Measurements from ENCODE around the gene PRRC2B. TPM values are rescaled to one million over a fixed set of nuclear protein-coding genes. Genes with fewer than 3 reads are reported as not detected.

Gene PRRC2B
- total RNA-seq, 1 experiment from 2014 or later: 200 TPM

GRCh38 chr9:131423171-131423581 lies 29.3 kb downstream of the PRRC2B start:
- intact Hi-C loops (cut with micrococcal nuclease; ENCODE audit: unreplicated experiment) (no loop called here), in situ Hi-C loops (cut with HindIII; ENCODE audit: low pct_unique_long_range_greater_than_20kb, low sequenced_read_pairs) (no loop called here)
- CTCF ChIA-PET: interaction anchor here (0.6 kb wide), 1 partner anchor 32 kb away, joined by 15 read pairs; no protein-coding TSS in a partner anchor
- peaks cover 53% of the 10 kb centered on the region for H3K4me1 ChIP-seq (ENCODE audit: control insufficient read depth, insufficient read depth, low read length)
- no peak for DNase-seq (ENCODE audit: low read depth, low spot score)
- POLR2A ChIA-PET: interaction anchor here (0.5 to 0.6 kb wide), 2 partner anchors 27 to 575 kb away, joined by 3 to 7 read pairs; no protein-coding TSS in a partner anchor
- ATAC-seq: peak; percentile 81
- no TSS peak for BruUV-seq (replicated peaks)
- H3K27ac ChIP-seq (ENCODE audit: low read length): peak overlapping the region; percentile 68
- H3K9me3 ChIP-seq (ENCODE audit: control insufficient read depth, insufficient read depth, low read depth, low read length): no peaks in the 10 kb centered on the region
- TF ChIP-seq SIN3A (IDR thresholded peaks at IDR 0.05; ENCODE audit: borderline replicate concordance, insufficient read depth, low read depth, low read length) (no peak), POLR2AphosphoS5 (IDR thresholded peaks at IDR 0.05; ENCODE audit: low read depth, low read length) (no peak), CTCF (IDR thresholded peaks at IDR 0.05) (no peak), TCF7L2 (IDR thresholded peaks at IDR 0.05; ENCODE audit: low read depth, low read length) (no peak), REST (IDR thresholded peaks at IDR 0.05; ENCODE audit: insufficient read depth in 1 of 2, low read depth in 2 of 2, low read length in 1 of 2) (no peak)
- H3K27me3 ChIP-seq (ENCODE audit: control insufficient read depth, insufficient read depth, low read length): no peaks in the 10 kb centered on the region
- no peaks in the 10 kb centered on the region for H3K36me3 ChIP-seq (ENCODE audit: control insufficient read depth, insufficient read depth, low read length)
- peak overlapping the region in 1 of 2 experiments; percentile 16; a peak in 2 of 4 replicates for H3K4me3 ChIP-seq (ENCODE audit: low read depth in 2 of 2, low read length in 2 of 2)

GRCh38 chr9:131426545-131426944 lies 32.7 kb downstream of the PRRC2B start:
- BruUV-seq (replicated peaks): no TSS peak
- intact Hi-C loops (cut with micrococcal nuclease; ENCODE audit: unreplicated experiment): no loop called here
- Histone ChIP-seq H3K4me3 (ENCODE audit: low read depth in 2 of 2, low read length in 2 of 2) (no peak overlapping the region), H3K9me3 (ENCODE audit: control insufficient read depth, insufficient read depth, low read depth, low read length) (no peaks in the 10 kb centered on the region), H3K36me3 (ENCODE audit: control insufficient read depth, insufficient read depth, low read length) (no peaks in the 10 kb centered on the region), H3K27me3 (ENCODE audit: control insufficient read depth, insufficient read depth, low read length) (no peaks in the 10 kb centered on the region), H3K27ac (ENCODE audit: low read length) (no peak overlapping the region), H3K4me1 (ENCODE audit: control insufficient read depth, insufficient read depth, low read length) (peaks cover 22% of the 10 kb centered on the region)
- no peak for DNase-seq (ENCODE audit: low read depth, low spot score)
- POLR2A ChIA-PET: no interaction called here
- TF ChIP-seq POLR2AphosphoS5 (IDR thresholded peaks at IDR 0.05; ENCODE audit: low read depth, low read length) (no peak), TCF7L2 (IDR thresholded peaks at IDR 0.05; ENCODE audit: low read depth, low read length) (no peak), CTCF (IDR thresholded peaks at IDR 0.05) (no peak; the same call in 1 of the 2 replicates), REST (IDR thresholded peaks at IDR 0.05; ENCODE audit: insufficient read depth in 1 of 2, low read depth in 2 of 2, low read length in 1 of 2) (no peak), SIN3A (IDR thresholded peaks at IDR 0.05; ENCODE audit: borderline replicate concordance, insufficient read depth, low read depth, low read length) (no peak)
- in situ Hi-C loops (cut with HindIII; ENCODE audit: low pct_unique_long_range_greater_than_20kb, low sequenced_read_pairs): no loop called here
- no peak for ATAC-seq
- CTCF ChIA-PET: no interaction called here

Measured in Panc1 (cell line).